NOMO-1 (cell line): ENCODE measurements around the gene ZSCAN30.

Experiments
- DNase-seq, 2 experiments: peaks; one replicate each; lab custom pipeline; 2025; ENCODE audit not compliant: unreplicated experiment in 2 of 2; lab: John Stamatoyannopoulos, UW

The ZSCAN30 gene

DNA sequence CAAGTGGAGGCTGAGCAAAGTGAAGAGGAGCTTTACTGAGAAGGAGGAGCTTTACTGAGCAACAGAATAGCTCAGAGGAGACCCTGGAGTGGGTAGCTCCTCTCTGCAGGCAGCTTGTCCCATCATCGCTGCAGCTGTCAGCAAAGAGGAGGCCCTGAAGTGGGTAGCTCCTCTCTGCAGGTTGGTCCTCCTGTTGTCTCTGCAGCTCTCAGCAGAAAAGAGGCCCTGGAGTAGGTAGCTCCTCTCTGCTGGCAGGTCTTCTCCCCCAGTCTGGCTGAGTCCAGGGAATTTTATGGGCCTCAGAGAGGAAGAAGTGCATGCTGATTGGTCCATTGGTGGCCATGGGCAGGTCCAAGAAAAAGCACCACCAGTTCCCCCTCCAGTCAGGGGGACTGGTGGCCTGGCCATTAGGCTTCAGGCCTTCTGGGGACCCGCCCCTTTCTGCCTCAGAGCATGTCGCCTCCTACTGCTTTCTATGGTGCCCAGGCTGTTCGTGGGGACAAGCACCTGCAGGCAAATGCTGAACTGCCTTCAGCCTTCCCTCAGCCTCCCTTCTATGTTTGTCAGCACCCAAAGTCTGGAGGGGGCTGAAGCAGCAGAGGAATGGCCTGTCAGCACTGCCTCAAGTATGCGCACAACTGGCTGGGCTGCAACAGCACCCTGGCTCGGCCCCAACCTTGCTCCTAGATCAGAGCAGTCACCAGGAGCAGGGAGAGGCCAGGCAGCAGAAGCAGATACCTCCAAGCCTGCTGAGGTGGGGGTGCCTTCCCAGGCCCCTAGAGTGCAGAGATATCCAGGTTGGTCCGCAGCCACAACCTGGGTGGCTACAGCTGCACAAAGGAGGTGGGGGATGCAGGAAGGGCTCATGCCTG lies 5.9 kb downstream of the ZSCAN30 start:
- no peak for DNase-seq

DNA sequence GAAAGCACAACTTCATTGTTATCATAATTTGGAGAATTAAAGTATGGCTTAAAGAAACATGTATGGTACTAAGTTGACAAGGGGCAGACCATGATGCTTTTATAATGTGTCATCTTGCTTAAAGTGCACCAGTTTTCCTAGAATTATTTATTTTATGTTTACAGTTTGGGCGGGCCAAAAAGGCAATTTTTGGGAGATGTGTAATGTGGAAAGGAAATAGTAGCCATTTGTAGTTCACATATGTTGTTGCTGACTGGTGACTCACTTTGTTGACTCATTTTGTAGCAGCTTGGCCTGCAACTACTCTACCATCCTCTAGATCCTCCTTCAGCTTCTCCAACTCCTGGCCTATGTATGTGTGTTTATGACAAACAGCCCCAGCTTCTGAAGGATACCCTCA lies 7.7 kb downstream of the ZSCAN30 start:
- DNase-seq: no peak

DNA sequence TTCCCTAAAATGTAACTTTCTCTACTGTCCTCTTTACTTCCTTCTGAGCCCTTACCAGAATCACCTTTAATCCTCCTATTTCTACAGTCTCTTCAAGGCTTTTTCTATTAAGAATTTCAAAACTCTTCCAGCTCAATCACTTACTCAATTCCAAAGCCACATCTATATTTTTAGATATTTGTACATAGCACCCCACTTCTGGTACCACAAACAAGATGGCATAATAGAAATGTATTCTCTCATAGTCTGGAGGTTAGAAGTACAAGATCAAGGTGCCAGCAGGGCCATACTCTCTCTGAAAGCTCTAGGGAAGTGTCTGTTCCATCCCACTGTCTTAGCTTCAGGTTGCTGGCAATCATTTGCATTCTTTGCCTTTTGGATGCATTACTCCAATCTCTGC lies 11.1 kb downstream of the ZSCAN30 start:
- no peak for DNase-seq

DNA sequence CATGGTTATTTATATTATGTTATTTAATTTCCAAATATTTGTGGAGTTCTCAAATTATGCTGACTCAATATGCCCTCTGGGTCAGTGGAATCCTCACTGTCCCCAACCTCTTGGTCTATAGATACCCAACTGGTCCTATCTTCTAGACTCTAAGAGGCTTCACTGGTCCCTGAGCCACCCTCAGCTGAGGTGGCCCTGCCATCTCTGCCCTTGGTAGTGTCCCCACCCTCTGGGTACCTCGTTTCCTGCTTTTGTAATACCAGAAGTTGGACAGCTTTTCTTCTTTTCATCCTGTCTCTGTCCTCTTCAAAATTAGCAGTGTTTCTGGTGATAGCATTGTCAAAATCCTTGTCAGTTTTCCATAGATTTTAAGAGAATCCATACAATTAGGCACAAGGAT lies 11.9 kb downstream of the ZSCAN30 start:
- no peak for DNase-seq

DNA sequence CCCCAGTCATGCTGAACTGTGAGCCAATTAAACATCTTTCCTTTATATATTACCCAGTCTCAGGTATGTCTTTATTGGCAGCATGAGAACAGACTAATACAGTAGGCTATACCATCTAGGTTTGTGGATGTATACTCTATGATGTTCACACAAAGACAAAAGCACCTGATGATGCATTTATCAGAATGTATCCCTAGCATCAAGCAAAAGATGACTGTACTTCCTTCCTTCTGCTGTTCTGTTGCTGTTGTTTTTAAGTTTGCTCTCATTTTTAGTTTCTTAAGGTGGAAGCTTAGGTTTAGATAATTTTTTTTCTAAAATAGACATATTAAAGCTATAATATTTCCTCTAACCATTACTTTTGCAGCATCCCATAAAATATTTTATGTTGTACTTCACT lies 12.4 kb downstream of the ZSCAN30 start:
- no peak for DNase-seq

DNA sequence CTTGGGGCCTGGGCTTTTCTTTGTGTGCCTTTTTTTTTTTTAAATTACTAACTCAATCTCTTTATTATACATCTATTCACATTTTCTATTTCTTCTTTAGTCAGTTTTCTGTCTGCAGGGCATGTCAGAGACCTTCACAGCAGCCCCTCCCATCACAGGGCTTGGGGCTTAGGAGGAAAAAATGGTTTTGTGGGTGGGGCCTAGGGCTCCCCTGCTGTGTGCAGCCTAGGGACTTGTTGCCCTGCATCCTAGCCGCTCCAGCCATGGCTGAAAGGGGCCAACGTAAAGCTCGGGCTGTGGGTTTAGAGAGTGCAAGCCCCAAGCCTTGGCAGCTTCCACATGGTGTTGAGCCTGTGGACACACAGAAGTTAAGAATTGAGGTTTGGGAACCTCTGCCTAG lies 13.8 kb downstream of the ZSCAN30 start:
- no peak for DNase-seq

DNA sequence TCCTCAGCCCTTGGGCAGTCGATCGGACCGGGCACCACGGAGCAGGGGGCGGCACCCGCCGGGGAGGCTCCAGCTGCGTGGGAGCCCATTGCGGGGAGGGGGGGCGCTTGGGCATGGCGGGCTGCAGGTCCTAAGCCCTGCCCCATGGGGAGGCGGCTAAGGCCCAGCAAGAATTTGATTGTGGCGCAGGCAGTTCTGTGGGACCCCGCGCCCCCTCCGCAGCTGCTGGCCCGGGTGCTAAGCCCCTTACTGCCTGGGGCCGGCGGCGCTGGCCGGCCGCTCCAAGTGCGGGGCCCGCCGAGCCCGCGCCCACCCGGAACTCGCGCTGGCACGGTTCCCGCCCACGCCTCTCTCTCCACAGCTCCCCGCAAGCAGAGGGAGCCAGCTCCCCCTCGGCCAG lies 18.4 kb downstream of the ZSCAN30 start:
- no peak for DNase-seq

DNA sequence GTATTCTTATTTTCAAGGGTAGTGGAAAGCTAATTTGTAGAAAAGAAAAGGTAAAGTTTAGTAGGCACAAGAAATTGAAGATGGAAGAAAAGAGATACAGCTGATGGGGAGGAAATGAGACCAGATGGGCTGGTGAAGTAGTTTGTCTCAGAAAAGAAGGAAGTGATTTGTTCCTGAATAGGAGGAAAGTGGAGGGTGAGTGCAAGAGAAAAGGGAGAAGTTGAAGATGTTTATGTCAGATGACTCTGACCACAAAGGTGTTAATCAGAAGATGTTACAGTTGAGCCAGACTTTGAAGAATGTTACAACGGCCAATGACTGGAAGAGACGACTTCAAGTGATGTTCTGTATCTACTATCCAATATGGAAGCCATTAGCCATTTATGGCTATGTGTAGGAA lies 21.2 kb downstream of the ZSCAN30 start:
- DNase-seq: peak; percentile 58 to 74

DNA sequence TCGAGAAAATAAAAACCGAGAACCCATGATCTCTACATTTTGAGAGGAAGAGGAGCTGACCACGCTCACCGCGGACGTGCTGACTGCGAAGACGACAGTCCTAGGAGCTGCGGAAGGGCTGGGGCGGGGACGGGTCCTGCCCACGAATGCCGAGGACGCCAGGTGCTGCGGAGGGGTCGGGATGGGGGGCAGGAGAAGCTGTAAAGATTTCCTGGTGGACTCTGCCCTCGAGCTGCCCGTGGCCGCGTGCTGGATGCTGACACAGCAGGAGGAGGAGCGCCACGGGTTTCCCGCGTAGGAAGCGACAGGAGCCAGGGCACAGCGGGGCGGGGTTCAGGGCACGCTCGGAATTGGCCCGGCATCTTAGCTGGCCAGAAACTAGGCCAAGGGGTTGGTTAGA lies 22.2 kb downstream of the ZSCAN30 start:
- no peak for DNase-seq

DNA sequence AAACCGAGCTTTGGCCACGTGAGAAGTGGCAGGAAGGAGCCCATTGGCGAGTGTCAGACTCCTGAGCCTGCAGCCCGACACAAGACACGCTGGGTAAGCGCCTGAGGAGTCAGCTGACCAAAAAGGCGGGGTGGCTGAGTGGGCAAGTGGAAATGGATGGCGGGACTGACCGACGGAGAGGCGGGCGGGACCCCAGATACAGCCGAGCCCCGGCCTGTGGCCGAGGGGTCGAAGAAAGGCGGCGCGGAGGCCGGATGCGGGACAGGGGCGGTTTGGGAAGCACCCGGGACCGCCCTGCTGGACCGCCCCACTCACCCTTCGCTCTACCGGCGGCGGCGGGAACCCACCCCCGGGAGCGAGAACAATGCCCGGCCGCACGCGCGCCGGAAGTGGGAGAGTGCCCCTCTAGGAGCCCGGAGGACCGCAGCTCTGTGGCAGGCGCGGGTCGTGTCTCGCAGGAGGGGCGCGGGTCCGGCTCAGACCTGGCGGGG lies 22.8 kb downstream of the ZSCAN30 start:
- no peak for DNase-seq

DNA sequence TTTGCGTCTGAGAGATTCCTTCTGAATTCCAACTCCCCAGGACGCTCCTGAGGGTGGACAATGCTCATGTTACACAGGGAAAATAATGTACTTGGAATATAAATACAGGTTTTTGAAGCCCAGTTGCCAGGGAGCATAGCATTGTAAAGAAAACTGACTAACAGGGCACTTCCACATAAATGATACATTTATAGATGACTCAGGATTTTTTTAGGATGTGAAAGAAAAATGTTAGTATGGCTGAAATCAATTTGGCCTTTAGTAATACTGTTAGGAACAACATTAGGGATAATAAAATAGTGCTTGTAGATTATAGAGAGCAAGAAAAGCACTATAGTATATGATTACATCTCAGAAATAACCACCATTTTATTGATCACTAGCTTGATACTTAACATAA lies 25.6 kb downstream of the ZSCAN30 start:
- no peak for DNase-seq

DNA sequence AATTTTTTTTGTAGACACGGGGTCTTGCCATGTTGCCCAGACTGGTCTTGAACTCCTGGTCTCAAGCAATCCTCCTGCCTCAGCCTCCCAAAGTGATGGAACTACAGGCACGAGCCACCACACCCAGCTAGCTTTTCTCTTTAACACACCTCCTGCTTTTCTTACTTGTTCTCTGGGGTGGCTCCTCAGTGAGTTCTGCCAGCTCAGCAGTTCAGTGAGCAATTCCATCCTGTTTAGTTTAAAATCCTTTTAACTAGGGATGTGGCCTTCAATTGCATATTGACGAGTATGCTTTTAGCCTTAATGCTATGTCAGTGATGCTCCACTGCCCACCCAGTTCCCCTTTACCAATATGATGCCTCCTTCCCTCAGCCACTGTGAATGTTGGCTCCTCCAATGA lies 33.1 kb downstream of the ZSCAN30 start:
- no peak for DNase-seq

DNA sequence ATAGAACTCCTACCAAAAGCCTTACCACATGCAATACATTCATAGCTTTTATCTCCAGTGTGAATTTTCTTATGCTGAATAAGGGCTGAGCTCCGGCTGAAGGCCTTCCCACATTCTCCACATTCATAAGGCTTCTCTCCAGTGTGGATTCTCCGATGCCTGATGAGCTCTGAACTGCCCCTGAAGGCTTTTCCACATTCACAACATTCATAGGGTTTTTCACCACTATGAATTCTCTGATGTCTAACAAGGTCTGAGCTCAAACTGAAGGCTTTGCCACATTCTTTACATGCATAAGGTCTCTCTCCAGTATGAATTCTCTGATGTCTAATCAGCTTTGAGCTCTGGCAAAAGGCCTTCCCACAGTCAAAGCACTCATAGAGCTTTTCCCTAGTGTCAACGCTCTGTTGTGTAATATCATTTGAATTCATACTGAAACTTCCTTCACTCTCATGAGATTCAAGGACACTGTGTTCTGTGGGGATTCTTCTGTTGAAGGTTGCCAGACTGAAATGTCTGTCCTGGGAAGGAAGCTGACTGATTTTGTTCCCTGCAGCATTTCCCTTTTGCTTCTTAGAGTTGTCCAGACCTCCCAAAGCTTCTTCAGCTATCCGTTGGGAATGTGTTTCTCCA lies 36.3 kb downstream of the ZSCAN30 start:
- DNase-seq: no peak

DNA sequence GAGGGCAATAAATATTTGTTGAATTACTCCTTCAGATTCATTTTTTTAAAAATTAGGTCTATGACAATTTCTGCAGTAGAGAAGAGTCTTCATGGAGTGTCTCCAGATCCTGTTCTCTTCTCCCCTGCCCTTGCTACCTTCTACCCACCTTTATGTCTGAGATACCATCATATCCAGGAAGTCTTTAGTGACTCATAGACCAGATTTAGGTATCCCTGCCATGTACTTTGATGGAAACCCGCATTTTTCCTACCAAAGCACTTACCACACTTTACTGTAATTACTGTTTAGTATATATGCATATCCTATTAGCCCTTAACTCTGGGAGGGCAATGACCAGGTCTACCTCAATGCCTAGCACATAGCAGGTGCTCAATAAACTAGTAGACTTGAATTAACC lies 37.6 kb downstream of the ZSCAN30 start:
- no peak for DNase-seq

DNA sequence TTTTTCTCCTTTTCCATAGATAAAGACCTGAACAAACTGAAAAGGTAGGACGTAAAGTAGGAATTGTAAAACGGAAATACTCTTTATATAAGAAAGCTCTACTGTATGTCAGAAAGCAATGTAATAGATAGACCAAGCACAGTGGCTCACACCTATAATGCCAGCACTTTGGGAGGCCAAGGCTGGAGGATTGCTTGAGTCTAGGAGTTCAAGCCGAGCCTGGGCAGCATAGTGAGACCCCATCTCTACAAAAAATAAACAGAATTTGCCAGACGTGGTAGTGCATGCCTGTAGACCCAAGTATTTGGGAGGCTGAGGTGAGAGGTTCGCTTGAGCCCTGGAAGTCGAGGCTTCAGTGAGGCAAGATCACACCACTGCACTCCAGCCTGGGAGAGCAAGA lies 41.6 kb downstream of the ZSCAN30 start:
- DNase-seq: no peak

DNA sequence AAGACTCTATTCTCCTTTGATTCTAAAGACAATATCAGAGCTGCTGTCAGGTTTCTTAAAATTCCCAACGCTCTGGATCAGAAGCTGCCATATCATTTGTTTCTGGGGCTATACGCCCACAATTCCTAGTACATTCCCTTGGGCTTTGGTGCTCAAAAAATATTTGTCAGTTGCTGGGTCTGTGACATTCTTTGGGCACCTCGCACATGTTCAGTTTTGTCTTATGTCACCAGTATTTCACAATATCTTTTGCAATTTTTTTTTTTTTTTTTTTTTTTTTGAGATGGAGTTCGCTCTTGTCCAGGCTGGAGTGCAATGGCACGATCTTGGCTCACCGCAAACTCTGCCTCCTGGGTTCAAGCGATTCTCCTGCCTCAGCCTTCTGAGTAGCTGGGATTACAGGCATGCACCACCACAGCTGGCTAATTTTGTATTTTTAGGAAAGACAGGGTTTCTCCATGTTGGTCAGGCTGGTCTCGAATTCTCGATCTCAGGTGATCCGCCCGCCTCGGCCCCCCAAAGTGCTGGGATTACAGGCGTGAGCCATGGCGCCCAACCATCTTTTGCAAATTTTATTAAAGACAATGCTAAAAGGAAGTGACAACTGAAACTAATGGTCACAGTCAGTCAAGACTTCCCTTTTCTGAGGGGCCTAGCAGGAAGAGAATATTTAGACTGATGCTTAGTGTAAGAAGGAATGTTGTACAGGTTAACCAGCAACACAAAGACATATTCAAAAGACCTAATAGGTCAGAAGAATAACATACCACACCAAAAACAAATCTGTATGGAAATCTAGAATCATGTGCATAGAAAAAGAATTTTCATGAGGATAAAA lies 42.4 kb downstream of the ZSCAN30 start:
- DNase-seq: peak; percentile 56 to 77

DNA sequence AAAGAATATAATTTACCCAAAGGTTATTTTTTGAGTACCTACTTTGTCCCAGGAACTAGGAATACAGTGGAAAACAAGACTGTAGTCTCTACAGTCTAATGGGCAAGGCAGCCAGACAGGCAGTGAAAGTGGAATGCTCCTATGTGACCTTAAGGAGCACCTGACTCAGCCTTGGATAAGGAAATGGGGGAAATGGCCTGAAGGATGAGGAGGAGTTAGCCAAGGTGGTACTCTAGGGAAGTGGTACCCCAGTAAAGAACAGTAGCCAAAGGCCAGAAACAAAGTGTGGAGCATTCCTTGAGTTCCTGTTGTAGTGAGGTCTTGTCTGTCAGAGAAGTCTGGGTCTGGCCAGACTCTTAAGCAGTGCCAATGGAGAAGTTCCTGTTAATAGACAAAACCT lies 43.2 kb downstream of the ZSCAN30 start:
- DNase-seq: no peak

DNA sequence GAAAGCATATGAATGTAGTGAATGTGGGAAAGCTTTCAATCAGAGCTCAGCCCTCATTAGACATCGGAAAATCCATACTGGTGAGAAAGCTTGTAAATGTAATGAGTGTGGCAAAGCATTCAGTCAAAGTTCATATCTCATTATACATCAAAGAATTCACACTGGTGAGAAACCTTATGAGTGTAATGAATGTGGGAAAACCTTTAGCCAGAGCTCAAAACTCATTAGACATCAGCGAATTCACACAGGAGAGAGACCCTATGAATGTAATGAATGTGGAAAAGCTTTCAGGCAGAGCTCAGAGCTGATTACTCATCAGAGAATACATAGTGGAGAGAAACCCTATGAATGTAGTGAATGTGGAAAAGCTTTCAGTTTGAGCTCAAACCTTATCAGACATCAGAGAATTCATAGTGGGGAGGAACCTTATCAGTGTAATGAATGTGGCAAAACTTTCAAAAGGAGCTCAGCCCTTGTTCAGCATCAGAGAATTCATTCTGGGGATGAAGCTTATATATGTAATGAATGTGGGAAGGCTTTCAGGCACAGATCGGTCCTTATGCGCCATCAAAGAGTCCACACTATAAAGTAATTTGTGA lies 44.2 kb downstream of the ZSCAN30 start:
- no peak for DNase-seq

DNA sequence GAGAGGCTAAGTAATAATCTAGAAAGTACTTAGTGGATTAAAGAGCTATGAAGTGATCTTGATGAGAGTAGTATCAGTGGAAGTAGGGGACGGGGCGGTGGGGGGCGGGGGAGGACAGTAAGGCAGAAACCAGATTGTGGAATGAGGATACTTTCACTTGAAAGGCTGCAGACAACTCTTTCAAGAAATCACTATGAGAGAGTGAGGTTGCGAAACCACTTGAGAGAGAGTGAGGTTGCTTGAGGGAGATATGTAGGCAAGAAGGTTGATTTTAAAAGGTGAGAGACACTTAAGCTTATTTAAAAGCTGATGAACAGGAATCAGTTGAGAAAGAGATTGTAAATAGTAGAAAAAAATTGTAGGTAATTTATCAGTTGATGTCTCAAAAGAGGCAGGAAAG lies 45.4 kb downstream of the ZSCAN30 start:
- no peak for DNase-seq

DNA sequence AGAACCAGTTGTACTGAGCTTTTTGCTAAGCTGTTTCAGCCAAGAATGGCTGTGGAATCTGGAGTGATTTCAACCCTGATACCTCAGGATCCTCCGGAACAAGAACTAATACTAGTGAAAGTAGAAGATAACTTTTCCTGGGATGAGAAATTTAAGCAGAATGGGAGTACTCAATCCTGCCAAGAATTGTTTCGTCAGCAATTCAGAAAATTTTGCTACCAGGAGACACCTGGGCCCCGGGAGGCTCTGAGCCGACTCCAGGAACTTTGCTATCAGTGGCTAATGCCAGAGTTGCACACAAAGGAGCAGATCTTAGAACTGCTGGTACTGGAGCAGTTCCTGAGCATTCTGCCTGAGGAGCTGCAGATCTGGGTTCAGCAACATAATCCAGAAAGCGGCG lies 47.6 kb downstream of the ZSCAN30 start:
- DNase-seq: no peak

DNA sequence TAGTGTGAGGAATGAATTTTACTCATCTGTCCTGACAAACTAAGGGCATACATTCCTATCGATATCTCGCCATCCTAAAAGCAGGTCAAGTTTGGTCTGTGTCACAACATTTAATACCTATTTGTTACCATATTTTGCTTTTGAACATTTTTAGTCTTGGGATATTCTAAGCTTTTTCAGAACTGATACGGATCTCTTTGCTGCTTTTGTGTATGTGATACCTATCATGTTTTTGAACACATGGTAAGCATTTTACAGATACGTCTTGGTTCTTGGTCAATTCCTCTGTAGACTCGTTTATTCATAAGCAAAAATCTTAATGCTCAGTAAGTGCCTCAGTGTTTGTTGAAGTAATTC lies 48.6 kb downstream of the ZSCAN30 start:
- DNase-seq: peak in 1 of 2 experiments; percentile 51
